NCI-H82 treated with DMSO at 0.1 percent for 48 hours (cell line): ENCODE results near the gene SLC2A6.

Experiments used
- DNase-seq: peaks from one replicate; lab custom pipeline; 2025; ENCODE audit not compliant: unreplicated experiment; lab: John Stamatoyannopoulos, UW

The SLC2A6 gene

DNA sequence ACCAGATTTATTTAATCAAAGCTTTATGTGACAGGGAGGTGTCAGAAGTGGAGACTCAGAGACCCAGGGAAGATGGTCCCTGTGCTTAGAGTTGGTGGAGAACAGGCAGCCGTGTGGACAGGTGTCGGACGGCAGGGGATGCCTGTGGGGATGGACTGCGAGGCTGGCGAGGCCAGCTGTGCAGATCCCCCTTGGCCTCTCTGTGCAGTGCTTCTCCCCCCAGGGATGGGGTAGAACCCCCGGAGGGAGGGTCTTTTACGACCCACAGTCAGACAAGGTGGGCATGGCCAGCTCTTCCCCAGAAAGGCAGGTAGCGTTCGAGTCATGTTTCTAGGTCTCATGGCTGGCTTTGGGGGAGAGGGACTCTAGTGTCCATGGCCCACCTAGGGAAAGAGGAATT is 4.7 kb upstream of the SLC2A6 start:
- DNase-seq = no peak

- DNase-seq = no peak
These were observed 678 bp downstream of the SLC2A6 start for GRCh38 chr9:133477992-133478850.

GRCh38 chr9:133477461-133477860 is 1.4 kb downstream of the SLC2A6 start:
- DNase-seq = no peak

GRCh38 chr9:133476941-133477340 is 2.0 kb downstream of the SLC2A6 start:
- DNase-seq = no peak

DNA sequence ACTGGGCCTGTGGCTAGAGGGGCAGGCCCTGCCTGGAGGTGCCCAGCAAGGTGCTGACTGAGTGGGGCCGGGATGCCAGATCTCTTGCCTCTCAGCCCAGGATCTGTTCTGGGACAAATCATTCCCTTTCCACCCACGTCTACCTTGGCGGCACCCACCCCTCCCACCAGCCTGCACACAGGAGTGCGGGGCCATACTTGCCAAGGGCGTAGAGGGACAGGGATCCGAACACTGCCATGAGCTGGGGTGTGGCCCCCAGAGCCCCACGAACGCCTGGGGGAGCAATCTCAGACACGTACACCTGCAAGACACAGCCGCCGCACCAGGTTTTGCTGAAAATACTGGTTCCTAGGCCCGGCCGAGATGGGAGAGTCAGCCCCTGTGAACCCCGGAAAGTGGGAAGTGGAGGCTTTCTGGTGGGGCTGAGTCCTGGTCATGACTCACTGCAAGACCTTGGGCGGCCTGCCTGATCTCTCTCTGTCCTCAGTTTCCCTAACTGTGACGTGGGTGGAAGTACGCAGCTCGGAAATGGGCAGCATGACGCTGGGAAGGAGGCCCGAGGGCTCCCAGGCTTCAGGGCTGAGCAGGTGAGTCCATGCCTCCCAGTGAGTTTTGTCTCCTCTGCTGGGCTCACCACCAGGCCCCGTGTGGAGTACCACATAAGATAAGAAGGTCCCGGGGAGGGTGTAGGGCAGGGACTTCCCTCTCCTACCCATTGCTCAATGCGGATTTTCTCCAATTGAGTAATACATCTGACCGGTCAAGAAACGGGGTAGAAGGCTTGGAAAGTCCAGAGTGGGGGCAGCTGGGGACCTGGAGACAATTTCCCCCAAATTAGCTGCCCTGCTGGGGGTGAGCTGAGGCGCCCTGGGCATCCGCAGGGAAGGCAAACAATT is 2.6 kb downstream of the SLC2A6 start:
- no peak for DNase-seq

DNA sequence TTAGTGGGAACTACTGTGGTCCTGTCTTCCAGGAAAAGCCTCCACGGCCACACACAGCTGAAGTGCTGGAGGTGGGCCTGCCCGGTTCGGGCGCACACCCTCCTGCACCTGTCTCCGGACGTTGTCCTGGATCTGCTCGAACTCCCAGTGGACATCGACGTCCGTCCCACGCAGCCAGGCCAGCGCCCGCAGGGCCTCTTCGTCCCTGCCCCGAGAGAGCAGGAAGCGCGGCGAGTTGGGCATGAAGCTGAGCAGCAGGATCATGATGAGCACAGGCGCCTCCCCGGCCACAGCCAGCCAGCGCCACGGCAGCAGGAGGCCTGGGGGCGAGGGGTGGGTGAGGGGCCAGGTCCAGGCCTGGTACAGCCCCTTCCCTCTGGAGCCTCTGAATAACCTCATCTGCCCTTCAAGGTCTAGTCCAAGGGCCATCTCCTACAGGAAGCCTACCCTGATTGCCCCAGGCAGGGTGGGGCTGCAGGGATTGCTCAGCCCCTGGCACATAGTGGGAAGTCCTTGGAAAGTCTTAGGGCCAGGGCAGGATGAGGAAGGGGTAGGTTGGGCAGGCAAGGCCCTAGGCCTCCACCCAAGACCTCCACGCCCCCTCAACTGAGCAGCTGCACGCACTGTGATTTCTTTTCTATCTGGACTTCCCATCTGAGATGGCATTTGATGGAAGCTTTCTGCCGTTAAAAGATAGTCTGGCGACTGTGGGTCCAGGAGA is 3.4 kb downstream of the SLC2A6 start:
- DNase-seq = no peak

DNA sequence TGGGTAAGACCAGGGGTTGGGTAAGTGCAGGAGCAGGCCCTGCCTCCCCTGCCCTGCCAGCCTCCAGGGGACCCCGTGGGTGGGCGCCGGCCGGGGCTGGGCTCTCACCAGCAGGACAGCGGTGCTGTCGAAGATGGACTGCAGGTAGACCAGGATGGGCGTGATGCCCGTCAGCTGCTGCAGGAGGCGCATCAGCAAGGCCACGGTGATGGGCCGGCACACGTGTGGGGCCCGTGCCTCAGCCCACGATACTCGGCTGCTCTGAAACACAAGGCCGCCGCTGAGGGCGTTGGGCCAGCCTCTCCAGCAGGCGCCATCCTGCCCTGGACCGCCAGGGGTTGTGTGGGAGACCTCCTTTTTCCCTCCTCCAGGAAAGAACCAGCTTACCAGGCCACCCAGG is 4.0 kb downstream of the SLC2A6 start:
- no peak for DNase-seq

DNA sequence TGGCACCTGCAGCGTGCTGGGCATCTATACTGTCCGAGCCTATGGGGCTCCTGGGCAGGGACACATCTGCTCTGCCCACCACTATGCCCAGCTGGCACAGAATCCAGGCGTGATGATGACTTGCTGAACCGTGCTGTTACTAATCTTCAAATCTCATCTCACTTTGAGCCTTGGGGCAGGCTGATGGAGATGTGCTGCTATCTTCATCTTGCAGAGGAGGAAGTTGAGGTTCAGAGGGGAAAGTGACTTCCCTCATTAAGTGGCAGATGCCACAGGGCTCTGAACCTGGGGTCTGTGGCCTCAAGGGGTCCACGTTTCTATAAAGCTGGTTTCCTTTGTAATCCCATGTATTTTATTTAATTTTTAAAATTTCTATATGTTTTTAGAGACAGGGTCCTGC is 4.7 kb downstream of the SLC2A6 start:
- no peak for DNase-seq

- no peak for DNase-seq
These were observed 5.2 kb downstream of the SLC2A6 start for GRCh38 chr9:133473743-133474142.

DNA sequence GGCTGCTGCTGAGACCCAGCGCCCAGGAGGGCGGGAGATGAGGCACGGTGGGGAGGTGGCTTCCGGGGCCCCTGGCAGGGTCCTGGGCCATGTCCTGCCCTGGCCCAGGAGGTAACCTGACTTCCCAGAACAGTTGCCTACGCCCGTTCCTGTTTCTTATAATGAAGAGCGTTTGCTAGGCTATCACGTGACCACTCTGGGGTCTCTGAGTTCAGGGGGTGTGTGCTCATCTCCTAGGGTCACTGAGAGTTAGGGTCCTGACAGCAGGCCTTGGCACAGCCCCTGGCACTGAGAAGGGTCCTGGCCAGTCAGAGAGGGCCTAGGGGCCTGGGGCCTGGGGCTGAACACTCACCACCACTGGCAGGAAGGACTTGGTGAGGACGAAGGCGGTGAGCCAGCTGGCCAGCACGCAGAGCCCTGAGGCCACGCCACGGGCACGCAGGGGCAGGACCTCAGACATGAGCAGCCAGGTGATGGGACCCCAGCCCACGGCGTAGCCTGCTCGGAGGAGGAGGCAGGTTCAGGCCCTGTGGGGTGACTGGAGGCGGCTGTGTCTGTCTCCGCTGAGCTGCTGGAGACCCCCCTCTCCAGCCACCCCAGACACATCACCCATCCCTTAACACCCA is 6.0 kb downstream of the SLC2A6 start:
- no peak for DNase-seq

GRCh38 chr9:133472277-133472645 is 6.6 kb downstream of the SLC2A6 start:
- DNase-seq = no peak

DNA sequence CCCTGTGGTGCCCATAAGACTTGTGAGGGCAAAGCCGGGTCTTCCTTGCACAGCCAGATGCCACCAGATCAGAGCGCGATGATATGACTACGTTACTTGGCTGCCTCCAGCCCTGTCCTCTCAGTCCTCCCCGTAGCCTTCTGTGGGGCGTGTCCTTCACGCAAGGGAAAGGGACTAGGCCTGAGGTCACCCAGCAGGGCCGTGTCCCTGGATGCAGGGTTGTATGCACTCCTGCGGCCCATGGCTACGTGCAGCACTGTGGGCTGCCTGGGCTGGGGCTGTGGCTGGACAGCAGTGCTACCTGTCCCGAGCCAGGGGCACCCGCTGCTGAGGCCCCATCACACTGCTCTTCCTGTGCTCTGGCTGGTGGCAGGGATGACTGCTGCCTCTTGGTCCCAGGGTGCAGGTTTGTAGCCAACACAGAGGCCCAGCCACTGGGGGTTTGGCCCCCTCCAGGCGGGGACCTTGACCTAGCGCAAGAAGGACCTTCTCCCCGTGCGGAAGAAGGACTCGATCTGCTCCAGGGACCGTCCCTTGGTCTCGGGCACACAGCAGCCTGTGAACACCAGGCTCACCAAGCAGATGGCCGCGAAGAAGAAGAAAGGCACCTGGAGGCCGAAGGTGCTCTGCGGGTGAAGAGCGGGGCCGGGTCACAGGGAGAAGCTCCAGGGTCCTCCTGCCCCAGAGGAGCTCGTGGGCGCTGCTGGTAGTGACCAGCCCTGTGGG is 7.2 kb downstream of the SLC2A6 start:
- no peak for DNase-seq

DNA sequence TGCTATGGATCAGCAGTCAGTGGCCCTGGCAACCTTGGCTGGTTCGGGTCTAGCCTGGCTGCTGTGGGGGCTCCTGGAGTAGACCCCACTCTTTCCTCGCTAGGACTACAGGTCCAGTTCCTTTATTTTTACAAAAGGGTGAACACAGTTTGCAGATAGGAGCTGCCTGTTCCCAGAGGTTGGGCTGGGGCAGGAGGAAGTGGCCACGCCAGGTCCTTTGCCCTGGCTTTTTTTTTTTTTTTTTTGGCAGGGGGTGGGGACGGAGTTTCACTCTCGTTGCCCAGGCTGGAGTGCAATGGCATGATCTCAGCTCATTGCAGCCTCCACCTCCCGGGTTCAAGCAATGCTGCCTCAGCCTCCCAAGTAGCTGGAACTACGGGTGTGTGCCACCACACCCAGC is 7.9 kb downstream of the SLC2A6 start:
- DNase-seq = no peak

- no peak for DNase-seq
These were observed 8.4 kb downstream of the SLC2A6 start for GRCh38 chr9:133470427-133470924.

DNA sequence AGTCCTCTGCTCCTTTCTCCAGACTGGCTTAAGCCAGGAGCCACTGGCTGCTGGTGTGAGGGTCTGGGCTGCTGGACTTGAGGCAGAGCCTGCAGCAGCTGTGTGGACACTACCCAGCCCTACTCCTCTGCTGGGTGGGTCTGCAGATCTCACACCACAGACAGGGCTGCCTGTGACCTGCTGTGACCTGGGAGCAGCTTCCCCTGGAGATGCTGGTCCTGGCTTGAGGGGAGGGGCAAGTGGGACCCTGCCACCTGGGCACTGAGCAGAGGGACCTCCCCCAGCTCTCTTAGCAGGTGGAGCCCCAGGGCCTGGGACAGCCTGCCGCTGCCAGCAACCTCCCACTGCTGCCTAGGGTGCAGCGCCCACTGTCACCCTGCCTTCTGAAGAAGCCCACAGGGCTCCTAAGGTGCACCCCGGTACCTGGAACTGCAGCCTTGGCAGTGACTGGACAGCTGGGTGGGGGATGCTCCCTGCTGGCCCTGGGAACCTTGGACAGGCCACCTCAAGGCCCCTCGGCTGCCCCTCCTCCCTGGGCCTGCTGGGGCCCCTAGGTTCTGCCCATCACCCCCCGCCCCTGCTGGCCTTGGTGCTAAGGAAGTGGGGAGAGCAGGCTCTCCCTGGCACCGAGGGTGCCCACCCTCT is 10.0 kb downstream of the SLC2A6 start:
- DNase-seq = no peak

DNA sequence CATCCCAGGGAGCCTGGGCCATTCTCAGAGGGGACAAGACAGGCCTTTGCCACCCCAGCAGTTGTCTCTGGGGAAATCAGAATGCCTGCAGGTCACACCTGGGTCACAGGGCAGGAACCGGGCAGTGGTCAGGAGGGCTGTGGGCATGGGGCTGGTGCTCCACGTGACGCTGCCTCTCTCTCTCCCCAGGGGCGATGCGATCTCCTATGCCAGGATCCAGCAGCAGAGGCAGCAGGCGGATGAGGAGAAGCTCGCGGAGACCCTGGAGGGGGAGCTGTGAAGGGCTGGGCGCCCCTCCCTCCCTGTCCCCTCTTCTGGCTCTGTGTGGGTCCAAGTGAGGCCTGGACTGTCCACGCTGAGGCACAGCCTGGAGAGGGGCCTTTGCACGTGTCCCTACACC is 10.5 kb downstream of the SLC2A6 start:
- no peak for DNase-seq

DNA sequence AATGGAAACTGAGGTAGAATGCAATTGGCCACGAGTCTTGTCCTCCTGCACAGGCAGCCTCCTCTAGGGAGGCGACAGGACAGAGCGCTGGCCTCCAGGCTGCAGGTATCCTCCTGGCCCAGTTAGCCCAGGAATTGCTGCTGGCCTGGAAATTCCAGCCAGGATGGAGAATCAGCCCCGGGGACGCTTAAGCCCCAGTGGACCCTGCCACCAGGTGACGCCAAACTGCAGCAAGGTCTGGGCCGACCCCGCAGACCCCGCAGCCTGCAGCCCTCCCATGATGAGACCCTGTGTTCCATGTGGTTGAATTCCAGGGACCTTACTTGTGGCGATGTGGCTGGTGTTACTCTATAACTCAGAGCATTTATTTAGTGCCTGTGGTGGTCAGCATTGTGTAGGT is 11.8 kb downstream of the SLC2A6 start:
- no peak for DNase-seq

GRCh38 chr9:133465984-133466383 is 12.9 kb downstream of the SLC2A6 start:
- no peak for DNase-seq

- no peak for DNase-seq
These were observed 14.3 kb downstream of the SLC2A6 start for GRCh38 chr9:133464638-133465037.
